GM13976 (cell line): ENCODE results near the gene COL16A1.

Experiments
- DNase-seq: peaks from one replicate; pipeline ENCODE4 v3.0.0; 2012; ENCODE audit warnings: low spot score
- in situ Hi-C: fragments of 300-500 bp; cut with MboI; formaldehyde crosslinking; loops from one replicate; pipeline ENCODE4 v1.12.0; 2022; ENCODE audit warnings: low sequenced_read_pairs, mixed read lengths, inconsistent platforms; ENCODE audit not compliant: unreplicated experiment
- TF ChIP-seq, protein P1 (sequence below): IDR thresholded peaks from 2 replicates; pipeline ENCODE4 v1.5.1; 2012; ENCODE audit warnings: borderline replicate concordance, mild to moderate bottlenecking; ENCODE audit not compliant: insufficient read depth; ENCODE audit errors: extremely low read depth, missing control alignments, control extremely low read depth

Gene COL16A1

DNA sequence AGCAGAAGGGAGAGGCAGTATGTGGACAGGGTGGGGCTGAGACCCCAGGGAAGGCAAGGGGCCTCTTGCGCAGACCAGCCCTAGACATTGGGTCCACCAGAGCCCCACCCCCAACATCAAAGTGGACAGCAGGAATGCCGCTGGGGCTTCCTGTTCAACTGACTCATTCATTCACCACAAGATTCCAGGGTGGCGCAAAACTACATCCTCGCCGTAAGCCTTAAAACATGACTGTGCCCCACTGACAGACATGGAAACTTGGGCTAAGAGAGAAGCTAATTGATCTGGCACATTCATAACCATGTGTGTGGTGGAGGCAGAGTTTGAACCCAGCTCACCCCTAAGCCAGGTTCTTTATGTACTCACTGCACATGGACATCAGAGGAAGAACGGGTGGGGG, 14.0 kb downstream of the COL16A1 start:
- DNase-seq, result no peak
- in situ Hi-C loops, result no loop called here
- TF ChIP-seq, protein P1, sequence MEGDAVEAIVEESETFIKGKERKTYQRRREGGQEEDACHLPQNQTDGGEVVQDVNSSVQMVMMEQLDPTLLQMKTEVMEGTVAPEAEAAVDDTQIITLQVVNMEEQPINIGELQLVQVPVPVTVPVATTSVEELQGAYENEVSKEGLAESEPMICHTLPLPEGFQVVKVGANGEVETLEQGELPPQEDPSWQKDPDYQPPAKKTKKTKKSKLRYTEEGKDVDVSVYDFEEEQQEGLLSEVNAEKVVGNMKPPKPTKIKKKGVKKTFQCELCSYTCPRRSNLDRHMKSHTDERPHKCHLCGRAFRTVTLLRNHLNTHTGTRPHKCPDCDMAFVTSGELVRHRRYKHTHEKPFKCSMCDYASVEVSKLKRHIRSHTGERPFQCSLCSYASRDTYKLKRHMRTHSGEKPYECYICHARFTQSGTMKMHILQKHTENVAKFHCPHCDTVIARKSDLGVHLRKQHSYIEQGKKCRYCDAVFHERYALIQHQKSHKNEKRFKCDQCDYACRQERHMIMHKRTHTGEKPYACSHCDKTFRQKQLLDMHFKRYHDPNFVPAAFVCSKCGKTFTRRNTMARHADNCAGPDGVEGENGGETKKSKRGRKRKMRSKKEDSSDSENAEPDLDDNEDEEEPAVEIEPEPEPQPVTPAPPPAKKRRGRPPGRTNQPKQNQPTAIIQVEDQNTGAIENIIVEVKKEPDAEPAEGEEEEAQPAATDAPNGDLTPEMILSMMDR, result no peak

DNA sequence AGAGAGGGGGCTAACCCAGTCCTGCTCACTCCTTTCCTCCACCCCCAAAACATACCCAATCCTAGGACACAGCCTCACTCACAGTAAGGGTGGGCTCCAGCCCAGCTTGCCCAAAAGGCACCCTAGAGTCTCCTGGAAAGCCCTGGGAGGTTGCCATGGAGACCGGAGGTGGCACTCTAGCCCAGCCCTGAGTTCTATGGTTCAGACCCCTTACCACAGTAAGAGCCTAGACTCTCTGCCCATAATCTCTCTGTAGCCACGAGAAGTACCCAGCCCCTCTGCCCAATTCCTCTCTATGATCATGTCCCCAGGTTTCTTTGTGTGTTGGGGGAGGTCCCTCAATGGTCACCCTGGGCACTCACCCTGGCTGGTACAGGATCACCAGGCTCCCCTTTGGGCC, 14.4 kb downstream of the COL16A1 start:
- TF ChIP-seq, protein P1, result no peak
- DNase-seq, result no peak
- in situ Hi-C loops, result no loop called here

DNA sequence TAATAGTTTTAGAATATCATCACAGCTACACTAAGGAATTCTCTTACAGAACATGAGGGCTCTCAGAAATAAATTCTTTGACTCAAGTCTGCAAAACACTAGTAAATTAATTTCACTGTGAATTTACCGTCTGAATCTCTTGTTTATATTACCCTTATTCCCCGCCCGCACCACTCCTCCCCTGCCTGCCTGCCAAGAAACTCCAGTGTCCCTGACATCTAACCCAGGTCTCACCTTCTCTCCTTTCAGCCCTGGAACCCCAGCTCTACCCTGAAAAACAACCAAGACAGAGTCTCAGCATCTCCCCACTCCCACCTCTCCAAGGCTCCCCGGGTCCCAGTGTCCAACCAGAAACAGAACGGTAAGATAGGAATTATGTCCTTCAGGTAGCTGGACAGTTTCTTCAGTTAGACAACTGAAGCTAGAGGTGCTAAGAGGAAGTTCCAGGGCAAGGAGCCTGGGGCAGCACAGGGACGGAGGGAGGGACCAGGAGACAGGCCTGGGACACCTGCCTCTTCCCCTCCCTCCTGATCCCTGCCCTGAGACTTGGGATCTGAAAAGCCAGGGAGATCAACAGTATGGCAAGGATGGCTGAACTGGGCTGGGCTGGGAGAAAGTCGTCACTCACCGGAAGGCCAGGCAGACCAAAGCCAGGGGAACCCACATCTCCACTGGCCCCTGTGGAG, 15.4 kb downstream of the COL16A1 start:
- in situ Hi-C loops, result no loop called here
- TF ChIP-seq, protein P1, result no peak
- no peak for DNase-seq

DNA sequence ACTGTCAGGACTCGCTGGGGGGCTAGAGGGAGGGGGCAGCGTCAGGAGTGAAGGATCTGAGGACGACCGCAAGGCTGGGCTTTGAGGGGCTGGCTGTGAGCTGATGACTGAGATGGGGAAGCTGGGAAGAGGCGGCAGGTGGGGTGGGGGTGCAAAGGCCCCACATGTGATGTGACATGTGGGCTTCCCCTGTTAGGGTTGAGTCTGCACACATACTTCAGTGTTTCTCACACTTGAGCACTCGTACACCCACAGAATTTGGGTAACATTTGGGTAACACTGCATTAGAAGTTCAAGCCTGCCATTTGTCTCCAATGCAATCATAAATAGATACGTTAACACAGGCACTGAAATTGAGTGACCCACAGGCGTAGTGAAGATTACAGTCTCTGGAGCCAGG, 16.2 kb downstream of the COL16A1 start:
- DNase-seq, result no peak
- TF ChIP-seq, protein P1, result no peak
- in situ Hi-C loops, result no loop called here

DNA sequence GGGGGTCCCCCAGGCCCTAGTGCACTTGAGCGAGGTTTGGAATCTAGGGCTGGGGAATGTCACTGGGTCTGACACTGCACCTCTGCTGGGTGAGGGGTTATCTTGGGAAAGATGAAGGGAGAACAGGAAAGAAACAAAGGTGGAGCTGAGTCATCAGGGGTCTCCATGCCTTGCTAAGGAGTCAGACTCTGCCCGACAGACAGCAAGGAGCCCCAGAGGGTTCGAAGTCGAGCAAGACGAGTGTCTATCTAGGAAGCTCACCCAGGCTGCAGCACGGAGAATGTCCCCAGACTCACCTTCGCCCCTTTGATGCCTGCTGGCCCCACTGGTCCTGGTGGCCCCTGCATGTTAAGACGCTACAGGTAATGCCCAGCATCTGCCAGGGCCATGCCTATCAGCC, 18.0 kb downstream of the COL16A1 start:
- no peak for DNase-seq
- TF ChIP-seq, protein P1, result no peak
- in situ Hi-C loops, result no loop called here

DNA sequence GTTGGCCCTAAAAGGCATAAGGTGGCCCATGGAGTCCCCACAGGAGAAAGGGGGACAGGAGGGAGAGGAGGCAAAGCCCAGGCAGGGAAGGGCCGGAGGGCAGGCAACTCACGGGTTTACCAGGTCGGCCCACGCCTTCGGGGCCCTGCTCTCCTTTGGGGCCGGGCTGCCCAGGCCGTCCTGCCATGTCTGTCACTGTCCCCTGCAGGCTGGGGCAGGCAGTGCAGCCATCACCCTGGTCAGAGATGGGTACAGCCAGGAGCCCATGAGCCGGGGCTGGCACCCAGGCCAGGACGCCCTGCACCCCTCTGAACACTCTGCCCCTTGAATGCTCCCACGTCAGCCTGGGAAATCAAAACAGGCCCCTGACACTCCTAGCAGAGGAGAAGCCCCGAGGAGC, 19.8 kb downstream of the COL16A1 start:
- in situ Hi-C loops, result no loop called here
- TF ChIP-seq, protein P1, result peak; percentile 23
- peak; percentile 63 for DNase-seq

DNA sequence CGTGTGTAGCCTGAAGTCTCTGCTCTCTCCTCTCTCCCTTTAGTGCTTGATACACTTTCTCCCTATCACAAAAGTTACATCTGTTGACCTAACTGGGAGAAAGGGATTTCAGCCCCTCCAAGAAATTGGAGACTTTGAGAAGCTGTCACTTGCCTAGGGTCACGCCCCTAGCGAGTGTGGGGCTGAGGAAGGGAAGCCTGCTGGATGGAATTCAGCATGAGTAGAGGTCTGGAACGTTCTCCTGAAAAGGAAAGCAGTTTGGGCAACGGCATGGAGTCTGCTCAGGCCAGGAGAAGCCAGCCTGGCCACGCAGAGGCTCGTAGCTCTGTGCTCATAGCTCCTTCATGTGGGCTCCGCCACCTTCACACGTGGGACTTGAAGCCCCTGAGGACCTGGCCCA, 22.4 kb downstream of the COL16A1 start:
- no peak for DNase-seq
- in situ Hi-C loops, result no loop called here
- TF ChIP-seq, protein P1, result no peak
